Measurements from ENCODE around the gene METTL3. TPM values are rescaled to one million over a fixed set of nuclear protein-coding genes. Genes with fewer than 3 reads are reported as not detected.
A peak's percentile ranks its signal among the peaks of the same experiment; 100 is the strongest.

METTL3 gene
- total RNA-seq, 1 experiment from 2014 or later: 46.7 TPM

DNA sequence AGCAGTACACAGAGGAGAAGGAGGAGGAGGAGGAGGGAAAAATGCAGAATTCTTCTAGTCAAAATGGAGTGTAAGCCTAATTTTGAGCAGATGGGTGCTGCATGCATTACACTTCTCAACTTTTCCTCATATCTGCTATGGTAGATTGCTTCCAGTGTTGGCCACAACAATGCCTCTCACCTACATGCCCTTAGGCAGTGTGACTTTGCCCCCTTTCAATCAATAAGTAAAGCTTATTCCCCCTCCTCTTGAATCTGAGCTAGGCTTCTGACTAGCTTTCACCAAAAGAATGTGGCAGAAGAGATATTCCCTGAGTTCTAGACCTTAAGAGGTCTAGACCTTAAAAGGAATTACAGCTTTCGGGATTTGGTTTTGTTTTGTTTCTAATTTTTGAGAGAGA is 3.2 kb upstream of the METTL3 start:
- DNase-seq (ENCODE audit: unreplicated experiment): no peak
- TF ChIP-seq, protein P1, sequence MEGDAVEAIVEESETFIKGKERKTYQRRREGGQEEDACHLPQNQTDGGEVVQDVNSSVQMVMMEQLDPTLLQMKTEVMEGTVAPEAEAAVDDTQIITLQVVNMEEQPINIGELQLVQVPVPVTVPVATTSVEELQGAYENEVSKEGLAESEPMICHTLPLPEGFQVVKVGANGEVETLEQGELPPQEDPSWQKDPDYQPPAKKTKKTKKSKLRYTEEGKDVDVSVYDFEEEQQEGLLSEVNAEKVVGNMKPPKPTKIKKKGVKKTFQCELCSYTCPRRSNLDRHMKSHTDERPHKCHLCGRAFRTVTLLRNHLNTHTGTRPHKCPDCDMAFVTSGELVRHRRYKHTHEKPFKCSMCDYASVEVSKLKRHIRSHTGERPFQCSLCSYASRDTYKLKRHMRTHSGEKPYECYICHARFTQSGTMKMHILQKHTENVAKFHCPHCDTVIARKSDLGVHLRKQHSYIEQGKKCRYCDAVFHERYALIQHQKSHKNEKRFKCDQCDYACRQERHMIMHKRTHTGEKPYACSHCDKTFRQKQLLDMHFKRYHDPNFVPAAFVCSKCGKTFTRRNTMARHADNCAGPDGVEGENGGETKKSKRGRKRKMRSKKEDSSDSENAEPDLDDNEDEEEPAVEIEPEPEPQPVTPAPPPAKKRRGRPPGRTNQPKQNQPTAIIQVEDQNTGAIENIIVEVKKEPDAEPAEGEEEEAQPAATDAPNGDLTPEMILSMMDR (IDR thresholded peaks at IDR 0.05; ENCODE audit: unreplicated experiment): no peak
- CTCF ChIA-PET: interaction anchor here (0.6 to 1.3 kb wide), 2 partner anchors 16 to 52 kb away, joined by 3 to 8 read pairs; no protein-coding TSS in a partner anchor
- BruUV-seq (replicated peaks): no TSS peak
- no peaks in the 10 kb centered on the region for H3K36me3 Mint-ChIP-seq (ENCODE audit: insufficient read depth, unreplicated experiment)
- H3K4me3 Mint-ChIP-seq (ENCODE audit: unreplicated experiment): no peak overlapping the region
- peaks cover 10% of the 10 kb centered on the region for H3K4me1 Mint-ChIP-seq (ENCODE audit: insufficient read depth, unreplicated experiment)
- intact Hi-C loops (cut with micrococcal nuclease): loop anchor here (5.0 kb wide), 1 partner anchor 43 kb away; no protein-coding TSS in a partner anchor
- H3K27ac Mint-ChIP-seq (ENCODE audit: low read depth, unreplicated experiment): no peak overlapping the region
- peaks cover 12% of the 10 kb centered on the region for H3K27me3 Mint-ChIP-seq (ENCODE audit: insufficient read depth, unreplicated experiment)
- H3K9me3 Mint-ChIP-seq (ENCODE audit: unreplicated experiment): no peaks in the 10 kb centered on the region
- POLR2A ChIA-PET: interaction anchor here (1.0 to 2.2 kb wide), 3 partner anchors 12 to 130 kb away, joined by 3 to 6 read pairs (median 3); partner anchors contain the start of genes RAB2B and SALL2

DNA sequence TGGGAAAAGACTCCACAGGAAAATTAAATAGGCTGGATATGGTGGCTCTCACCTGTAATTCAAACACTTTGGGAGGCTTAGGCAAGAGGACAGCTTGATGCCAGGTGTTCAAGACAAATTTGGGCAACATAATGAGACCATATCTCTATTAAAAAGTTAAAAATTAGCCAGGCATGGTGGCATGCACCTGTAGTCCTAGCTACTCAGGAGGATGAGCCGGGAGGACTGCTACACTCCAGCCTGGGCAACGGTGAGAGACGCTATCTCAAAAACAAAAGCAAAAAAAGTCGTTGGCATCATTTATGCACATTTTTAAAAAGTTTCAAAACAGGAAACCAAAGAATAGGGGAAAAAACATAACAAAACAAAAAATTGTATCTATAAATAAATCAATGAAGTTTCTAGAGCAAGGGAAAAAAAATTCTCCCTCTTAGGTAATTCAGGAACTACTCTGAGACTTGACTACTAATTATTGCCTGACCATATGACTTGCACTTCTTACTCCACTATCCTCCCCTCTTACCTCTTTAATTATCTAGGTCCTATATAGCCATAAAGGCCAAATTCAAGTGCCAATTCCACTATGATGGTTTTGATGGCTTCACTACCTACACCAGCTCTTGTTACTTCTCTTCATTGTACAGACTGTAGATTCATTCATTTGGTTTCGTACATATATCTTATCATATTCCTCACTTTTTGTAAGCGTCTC is 1.6 kb downstream of the METTL3 start:
- intact Hi-C loops (cut with micrococcal nuclease): loop anchor here (5.0 kb wide), 1 partner anchor 48 kb away; no protein-coding TSS in a partner anchor
- Mint-ChIP-seq H3K36me3 (ENCODE audit: insufficient read depth, unreplicated experiment) (peaks cover 16% of the 10 kb centered on the region), H3K27ac (ENCODE audit: low read depth, unreplicated experiment) (peak overlapping the region; percentile 95), H3K4me3 (ENCODE audit: unreplicated experiment) (peak overlapping the region; percentile 96), H3K27me3 (ENCODE audit: insufficient read depth, unreplicated experiment) (no peaks in the 10 kb centered on the region), H3K4me1 (ENCODE audit: insufficient read depth, unreplicated experiment) (peaks cover 13% of the 10 kb centered on the region), H3K9me3 (ENCODE audit: unreplicated experiment) (no peaks in the 10 kb centered on the region)
- TF ChIP-seq, protein P1 (IDR thresholded peaks at IDR 0.05; ENCODE audit: unreplicated experiment): no peak
- CTCF ChIA-PET: interaction anchor here (0.6 to 5.0 kb wide), 6 partner anchors 10 to 1225 kb away, joined by 3 to 57 read pairs (median 4); partner anchors contain the start of gene SALL2
- DNase-seq (ENCODE audit: unreplicated experiment): no peak
- BruUV-seq (replicated peaks): no TSS peak
- POLR2A ChIA-PET: interaction anchor here (0.7 to 3.5 kb wide), 9 partner anchors 8 to 54 kb away, joined by 3 to 32 read pairs (median 10); partner anchors contain the start of genes CHD8, RAB2B and TOX4

DNA sequence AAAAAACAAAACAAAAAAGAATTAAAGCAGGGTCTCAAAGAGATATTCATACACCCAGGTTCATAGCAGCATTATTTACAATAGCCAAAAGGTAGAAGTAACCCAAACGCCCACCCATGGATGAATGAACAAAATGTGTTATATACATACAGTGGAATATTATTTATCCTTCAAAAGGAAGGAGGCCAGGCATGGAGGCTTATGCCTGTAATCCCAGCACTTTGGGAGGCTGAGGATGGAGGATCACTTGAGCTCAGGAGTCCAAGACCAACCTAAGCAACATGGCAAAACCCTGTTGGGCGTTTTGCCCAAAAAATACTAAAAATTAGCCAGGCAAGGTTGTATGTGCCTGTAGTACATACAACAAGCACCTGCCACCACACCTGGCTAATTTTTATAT is 4.6 kb downstream of the METTL3 start:
- Mint-ChIP-seq H3K36me3 (ENCODE audit: insufficient read depth, unreplicated experiment) (peaks cover 32% of the 10 kb centered on the region), H3K4me1 (ENCODE audit: insufficient read depth, unreplicated experiment) (peaks cover 13% of the 10 kb centered on the region), H3K4me3 (ENCODE audit: unreplicated experiment) (no peak overlapping the region), H3K27ac (ENCODE audit: low read depth, unreplicated experiment) (no peak overlapping the region), H3K27me3 (ENCODE audit: insufficient read depth, unreplicated experiment) (no peaks in the 10 kb centered on the region), H3K9me3 (ENCODE audit: unreplicated experiment) (no peaks in the 10 kb centered on the region)
- ChIA-PET CTCF (interaction anchor here (0.9 kb wide), 1 partner anchor 8 kb away, joined by 4 read pairs; no protein-coding TSS in a partner anchor), POLR2A (interaction anchor here (0.7 to 1.1 kb wide), 2 partner anchors 27 to 122 kb away, joined by 3 to 5 read pairs; no protein-coding TSS in a partner anchor)
- BruUV-seq (replicated peaks): no TSS peak
- TF ChIP-seq, protein P1 (IDR thresholded peaks at IDR 0.05; ENCODE audit: unreplicated experiment): no peak
- intact Hi-C loops (cut with micrococcal nuclease): no loop called here
- DNase-seq (ENCODE audit: unreplicated experiment): no peak

DNA sequence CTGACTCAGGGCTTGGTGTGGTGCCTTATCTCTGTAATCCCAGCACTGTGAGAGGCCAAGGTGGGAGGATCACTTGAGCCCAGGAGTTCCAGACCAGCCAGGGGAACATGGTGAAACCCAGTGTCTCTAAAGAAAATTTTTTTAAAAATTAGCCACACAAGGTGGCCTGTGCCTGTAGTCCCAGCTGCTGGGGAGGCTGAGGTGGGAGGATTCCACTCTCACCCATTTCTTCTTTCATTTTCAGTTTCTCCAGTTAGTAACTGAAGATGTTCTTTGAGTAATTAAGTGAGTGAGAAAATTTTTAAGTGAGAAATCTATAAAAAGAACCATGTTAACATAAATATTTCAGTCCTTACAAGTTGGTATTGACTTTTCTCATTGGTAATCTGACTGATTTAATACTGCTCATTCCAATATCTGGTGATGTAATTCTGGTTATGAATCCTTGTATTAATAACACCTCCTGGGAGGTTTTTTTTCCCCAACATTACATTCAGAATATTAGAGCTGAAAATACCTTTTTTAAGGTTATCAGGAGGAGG is 6.1 kb downstream of the METTL3 start:
- Mint-ChIP-seq H3K4me1 (ENCODE audit: insufficient read depth, unreplicated experiment) (peaks cover 11% of the 10 kb centered on the region), H3K9me3 (ENCODE audit: unreplicated experiment) (no peaks in the 10 kb centered on the region), H3K27ac (ENCODE audit: low read depth, unreplicated experiment) (peak overlapping the region; percentile 12), H3K27me3 (ENCODE audit: insufficient read depth, unreplicated experiment) (no peaks in the 10 kb centered on the region), H3K4me3 (ENCODE audit: unreplicated experiment) (no peak overlapping the region), H3K36me3 (ENCODE audit: insufficient read depth, unreplicated experiment) (peaks cover 43% of the 10 kb centered on the region)
- no peak for DNase-seq (ENCODE audit: unreplicated experiment)
- no TSS peak for BruUV-seq (replicated peaks)
- ChIA-PET CTCF (interaction anchor here (0.6 to 1.9 kb wide), 2 partner anchors 28 to 83 kb away, joined by 4 read pairs; partner anchors contain the start of genes RAB2B and TOX4), POLR2A (interaction anchor here (1.4 kb wide), 1 partner anchor 10 kb away, joined by 5 read pairs; no protein-coding TSS in a partner anchor)
- intact Hi-C loops (cut with micrococcal nuclease): no loop called here
- TF ChIP-seq, protein P1 (IDR thresholded peaks at IDR 0.05; ENCODE audit: unreplicated experiment): no peak

Data from MCF 10A (cell line).